NT2/D1 (cell line): ENCODE measurements around the gene LBP.
"Not testable (repeated sequence)": the region's sequence is repeated elsewhere in the genome, so short reads cannot be mapped to it uniquely, and the experiment has no call there.

ENCODE experiments used
- DNase-seq: peaks from one replicate; pipeline ENCODE4 v3.0.0-alpha.2; 2011; ENCODE audit warnings: low read depth, low spot score
- H3K27me3 ChIP-seq: 2 replicates; pipeline ENCODE4 v1.6.0; 2011; ENCODE audit warnings: mild to moderate bottlenecking; ENCODE audit not compliant: insufficient read length, insufficient read depth
- H3K36me3 ChIP-seq: 2 replicates; pipeline ENCODE4 v1.6.1; 2011; ENCODE audit warnings: mild to moderate bottlenecking, low read length, mixed read lengths; ENCODE audit not compliant: insufficient read depth, insufficient read length
- H3K4me1 ChIP-seq: 2 replicates; pipeline ENCODE4 v1.5.1; 2011; ENCODE audit not compliant: insufficient read depth, insufficient read length
- H3K4me3 ChIP-seq: 2 replicates; pipeline ENCODE4 v1.5.1; 2011; ENCODE audit warnings: low read depth; ENCODE audit not compliant: insufficient read length
- H3K9ac ChIP-seq: 2 replicates; pipeline ENCODE4 v1.6.0; 2011; ENCODE audit warnings: low read depth; ENCODE audit not compliant: insufficient read length
- H3K9me3 ChIP-seq: 2 replicates; pipeline ENCODE4 v1.5.1; 2011; ENCODE audit warnings: mild to moderate bottlenecking, low read length; ENCODE audit not compliant: insufficient read depth
- SUZ12 ChIP-seq: IDR thresholded peaks from 2 replicates; pipeline ENCODE4 v1.6.1; 2011; ENCODE audit not compliant: insufficient read length, insufficient read depth; ENCODE audit errors: extremely low read depth
- YY1 ChIP-seq: IDR thresholded peaks from 2 replicates; pipeline ENCODE4 v1.6.1; 2011; ENCODE audit not compliant: insufficient read length, insufficient read depth
- ZNF274 ChIP-seq: IDR thresholded peaks from 2 replicates; pipeline ENCODE4 v1.6.1; 2011; ENCODE audit warnings: mild to moderate bottlenecking, low read depth, low read length

The LBP gene

DNA sequence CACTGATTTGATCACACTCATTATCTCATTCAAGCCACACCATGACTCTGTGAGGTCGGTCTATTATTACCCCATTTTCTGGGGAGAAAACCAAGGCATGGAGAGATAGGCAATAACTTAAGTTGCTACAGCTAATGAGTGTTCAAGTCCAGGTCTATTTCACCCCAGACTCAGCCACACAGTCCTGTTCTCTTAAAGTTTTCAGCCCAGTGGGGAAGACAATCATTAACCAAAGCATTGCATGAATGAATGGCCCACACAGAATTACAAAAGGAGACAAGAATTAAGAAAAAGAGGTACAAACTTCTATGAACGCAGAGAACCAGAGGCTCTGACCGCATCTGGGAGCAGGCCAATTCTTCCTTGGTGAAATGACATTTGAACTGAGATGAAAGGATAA, 35.2 kb upstream of the LBP start:
- H3K36me3 ChIP-seq = no peaks in the 10 kb centered on the region
- no peak overlapping the region for H3K4me3 ChIP-seq
- no peak for TF ChIP-seq YY1
- TF ChIP-seq SUZ12 = no peak
- TF ChIP-seq ZNF274 = no peak
- peaks cover 10% of the 10 kb centered on the region; the same call in 1 of the 2 replicates for H3K9me3 ChIP-seq
- H3K9ac ChIP-seq = no peak overlapping the region
- no peaks in the 10 kb centered on the region for H3K27me3 ChIP-seq
- no peak for DNase-seq
- H3K4me1 ChIP-seq = peaks cover 4% of the 10 kb centered on the region

DNA sequence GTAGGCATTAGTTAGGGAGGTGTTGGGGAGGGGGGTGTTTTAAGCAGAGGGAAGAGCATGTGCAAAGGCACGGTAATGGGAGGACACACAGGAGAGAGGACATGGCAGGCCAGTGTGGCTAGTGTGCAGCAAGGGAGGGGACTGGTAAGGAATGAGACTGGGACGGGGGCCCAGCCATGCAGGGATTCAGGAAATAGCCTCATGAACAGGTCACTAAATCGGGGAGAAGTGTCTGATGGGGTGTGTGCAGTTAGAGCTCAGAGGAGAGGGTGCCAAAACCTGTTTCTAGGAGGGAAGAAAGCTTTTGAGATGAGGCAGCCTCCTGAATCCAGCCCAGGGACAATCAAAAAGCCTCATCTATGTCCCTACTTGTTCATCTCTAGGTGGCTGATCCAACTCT, 34.8 kb upstream of the LBP start:
- no peak overlapping the region for H3K4me3 ChIP-seq
- no peaks in the 10 kb centered on the region for H3K27me3 ChIP-seq
- H3K4me1 ChIP-seq = peaks cover 4% of the 10 kb centered on the region
- DNase-seq = no peak
- no peak for TF ChIP-seq ZNF274
- TF ChIP-seq SUZ12 = no peak
- TF ChIP-seq YY1 = no peak
- no peak overlapping the region for H3K9ac ChIP-seq
- H3K36me3 ChIP-seq = no peaks in the 10 kb centered on the region
- H3K9me3 ChIP-seq = peaks cover 10% of the 10 kb centered on the region; the same call in 1 of the 2 replicates

DNA sequence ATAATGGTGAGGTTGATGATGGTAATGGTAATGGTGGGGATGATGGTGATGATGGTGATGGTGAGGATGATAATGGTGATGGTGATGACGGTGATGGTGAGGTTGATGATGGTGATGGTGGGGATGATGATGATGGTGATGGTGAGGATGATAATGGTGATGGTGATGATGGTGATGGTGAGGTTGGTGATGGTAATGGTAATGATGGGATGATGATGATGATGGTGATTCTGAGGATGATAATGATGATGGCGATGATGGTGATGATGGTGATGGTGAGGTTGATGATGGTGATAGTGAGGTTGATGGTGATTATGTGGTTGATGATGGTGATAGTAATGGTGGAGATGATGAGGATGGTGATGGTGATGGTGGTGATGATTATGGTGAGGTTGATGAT, 32.6 kb upstream of the LBP start:
- H3K4me3 ChIP-seq = no peak overlapping the region
- no peak for TF ChIP-seq SUZ12
- TF ChIP-seq YY1 = no peak
- no peak for TF ChIP-seq ZNF274
- H3K9me3 ChIP-seq = peaks cover 7% of the 10 kb centered on the region; the same call in 1 of the 2 replicates
- H3K27me3 ChIP-seq = no peaks in the 10 kb centered on the region
- H3K9ac ChIP-seq = no peak overlapping the region
- no peaks in the 10 kb centered on the region for H3K36me3 ChIP-seq
- DNase-seq = no peak
- peaks cover 4% of the 10 kb centered on the region for H3K4me1 ChIP-seq

- H3K27me3 ChIP-seq, DNase-seq, H3K9ac ChIP-seq, H3K36me3 ChIP-seq, H3K4me1 ChIP-seq, H3K4me3 ChIP-seq, H3K9me3 ChIP-seq: not testable (repeated sequence)
Observed at GRCh38 chr20:38314350-38314749, 31.9 kb upstream of the LBP start.

DNA sequence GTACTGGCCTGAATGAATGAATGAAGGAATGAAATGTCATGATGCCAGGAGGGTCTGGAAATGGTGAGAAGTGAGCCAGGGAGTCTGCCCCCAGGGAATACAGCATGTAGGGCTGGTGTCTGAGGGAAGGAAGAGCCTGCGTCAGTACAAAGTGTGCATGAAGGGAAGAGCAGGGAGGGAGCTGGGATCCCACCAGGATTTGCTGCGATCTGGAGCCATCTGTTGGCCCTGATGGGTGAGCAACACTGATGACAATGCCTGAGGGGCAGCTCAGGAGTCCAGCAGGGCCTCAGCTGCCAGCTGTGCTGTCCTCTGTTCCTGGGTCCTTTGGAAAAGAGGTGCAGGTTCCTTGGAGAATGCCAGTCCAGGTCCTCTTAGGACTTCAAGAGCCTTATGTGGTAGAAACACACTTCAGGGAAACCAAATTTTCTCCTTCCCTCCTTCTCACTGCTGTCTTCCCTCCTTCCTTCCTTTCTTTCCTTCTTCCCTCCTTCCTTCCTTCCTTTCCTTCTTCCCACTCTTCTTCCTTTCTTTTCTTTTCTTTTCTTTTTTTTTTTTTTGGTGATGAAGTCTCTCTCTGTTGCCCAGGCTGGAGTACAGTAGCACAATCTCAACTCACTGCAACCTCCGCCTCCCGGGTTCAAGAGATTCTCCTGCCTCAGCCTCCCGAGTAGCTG, 30.9 kb upstream of the LBP start:
- Histone ChIP-seq H3K27me3 (no peaks in the 10 kb centered on the region), H3K4me3 (no peak overlapping the region), H3K9ac (peak overlapping the region; percentile 27), H3K9me3 (no peaks in the 10 kb centered on the region), H3K4me1 (peaks cover 4% of the 10 kb centered on the region), H3K36me3 (no peaks in the 10 kb centered on the region)
- TF ChIP-seq YY1 (no peak), ZNF274 (no peak), SUZ12 (no peak)
- no peak for DNase-seq

- no peak for DNase-seq
- TF ChIP-seq YY1 = no peak
- H3K36me3 ChIP-seq = no peaks in the 10 kb centered on the region
Observed at GRCh38 chr20:38316341-38316740, 29.9 kb upstream of the LBP start.

DNA sequence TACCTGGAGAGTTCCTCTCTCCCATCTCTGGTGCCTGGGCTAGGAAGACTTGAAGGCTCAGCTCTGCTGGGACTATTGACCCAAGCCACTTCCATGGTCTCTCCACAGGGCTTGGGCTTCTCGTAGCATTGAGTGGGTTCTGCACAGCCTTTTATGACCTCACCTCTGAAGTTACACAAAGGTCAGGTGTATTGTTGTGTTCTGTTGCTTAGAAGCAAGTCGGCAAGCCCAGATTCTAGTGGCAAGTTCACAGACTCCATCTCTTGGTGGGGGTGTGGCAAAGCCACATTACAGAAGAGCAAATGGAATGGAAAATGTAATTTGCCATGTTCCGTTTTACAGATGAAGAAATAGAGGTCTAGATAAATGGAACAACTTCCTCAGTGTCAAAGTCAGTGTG, 28.9 kb upstream of the LBP start:
- H3K4me3 ChIP-seq = no peak overlapping the region
- DNase-seq = no peak
- H3K36me3 ChIP-seq = no peaks in the 10 kb centered on the region
- TF ChIP-seq ZNF274 (no peak), YY1 (no peak), SUZ12 (no peak)
- H3K4me1 ChIP-seq = peaks cover under 1% of the 10 kb centered on the region
- no peaks in the 10 kb centered on the region for H3K9me3 ChIP-seq
- no peak overlapping the region for H3K9ac ChIP-seq
- H3K27me3 ChIP-seq = no peaks in the 10 kb centered on the region

More at GRCh38 chr20:38316341-38316740, 29.9 kb upstream of the LBP start:
- Histone ChIP-seq H3K27me3 (no peaks in the 10 kb centered on the region), H3K9me3 (no peaks in the 10 kb centered on the region), H3K9ac (no peak overlapping the region), H3K4me1 (peaks cover 4% of the 10 kb centered on the region), H3K4me3 (no peak overlapping the region)

GRCh38 chr20:38320221-38320620, 26.1 kb upstream of the LBP start:
- Histone ChIP-seq H3K9ac (no peak overlapping the region), H3K27me3 (peaks cover 2% of the 10 kb centered on the region)

More at GRCh38 chr20:38320221-38320620, 26.1 kb upstream of the LBP start:
- Histone ChIP-seq H3K4me3 (no peak overlapping the region), H3K36me3 (no peaks in the 10 kb centered on the region), H3K4me1 (no peaks in the 10 kb centered on the region), H3K9me3 (no peaks in the 10 kb centered on the region)
- no peak for DNase-seq
- TF ChIP-seq SUZ12 = no peak
- no peak for TF ChIP-seq ZNF274
- TF ChIP-seq YY1 = no peak
